GM23338 (cell line): Measurements from ENCODE around the gene SACM1L. TPM values are rescaled to one million over a fixed set of nuclear protein-coding genes. Genes with fewer than 3 reads are reported as not detected.

Experiments used
- ATAC-seq: fragments of 200-7000 bp; cut with Tn5 transposase; 3 replicates; pipeline ENCODE4 v1.9.1; 2020
- DNase-seq: peaks from one replicate; pipeline ENCODE4 v3.0.0-alpha.2; 2015; ENCODE audit warnings: low spot score
- H2AFZ ChIP-seq: fragments of 200-600 bp; sonication (generic); 2 replicates; pipeline ENCODE4 v1.8.0; 2016; ENCODE audit warnings: antibody characterized with exemption, mild to moderate bottlenecking, moderate library complexity
- H3F3A ChIP-seq: fragments of 200-600 bp; sonication (generic); replicated peaks from 2 replicates; pipeline ENCODE4 v1.8.0; 2017; ENCODE audit warnings: antibody characterized with exemption, mixed run types, low read depth
- H3K27ac ChIP-seq: fragments of 200-600 bp; sonication (generic); 2 replicates; pipeline ENCODE4 v1.6.1; 2016; ENCODE audit warnings: low read depth
- H3K27me3 ChIP-seq: fragments of 200-600 bp; sonication (generic); 2 replicates; pipeline ENCODE4 v1.8.0; 2016; ENCODE audit warnings: mild to moderate bottlenecking, mixed run types, moderate library complexity; ENCODE audit not compliant: insufficient read depth
- H3K36me3 ChIP-seq: fragments of 200-600 bp; sonication (generic); 2 replicates; pipeline ENCODE4 v1.8.0; 2016; ENCODE audit warnings: mild to moderate bottlenecking; ENCODE audit not compliant: insufficient read depth
- H3K4me1 ChIP-seq: fragments of 200-600 bp; sonication (generic); 2 replicates; pipeline ENCODE4 v1.8.0; 2016; ENCODE audit warnings: mild to moderate bottlenecking, moderate library complexity; ENCODE audit not compliant: insufficient read depth
- H3K4me2 ChIP-seq: fragments of 200-600 bp; sonication (generic); 2 replicates; pipeline ENCODE4 v1.7.1; 2017; ENCODE audit warnings: mixed run types
- H3K4me3 ChIP-seq: fragments of 200-600 bp; sonication (generic); 2 replicates; pipeline ENCODE4 v1.6.1; 2016; ENCODE audit warnings: mixed run types
- H3K79me2 ChIP-seq: fragments of 200-600 bp; sonication (generic); replicated peaks from 2 replicates; pipeline ENCODE4 v1.8.0; 2017; ENCODE audit warnings: mild to moderate bottlenecking; ENCODE audit not compliant: insufficient read depth
- H3K9me2 ChIP-seq: fragments of 200-600 bp; sonication (generic); 2 replicates; pipeline ENCODE4 v1.8.0; 2017; ENCODE audit not compliant: insufficient read depth
- H4K20me1 ChIP-seq: fragments of 200-600 bp; sonication (generic); replicated peaks from 2 replicates; pipeline ENCODE4 v1.8.0; 2017; ENCODE audit warnings: mild to moderate bottlenecking; ENCODE audit not compliant: insufficient read depth
- H3K27ac Mint-ChIP-seq: 2 replicates; pipeline ENCODE4 v1.8.0; 2020; ENCODE audit warnings: inconsistent platforms, mild to moderate bottlenecking, moderate library complexity, mixed read lengths
- H3K27me3 Mint-ChIP-seq: 3 replicates; pipeline ENCODE4 v1.8.0; 2022; ENCODE audit warnings: low read depth, mild to moderate bottlenecking, moderate library complexity, mixed read lengths, inconsistent platforms; ENCODE audit not compliant: insufficient read depth, poor library complexity
- H3K36me3 Mint-ChIP-seq: 3 replicates; pipeline ENCODE4 v1.8.0; 2021; ENCODE audit warnings: low read depth, mild to moderate bottlenecking, inconsistent platforms, moderate library complexity, mixed read lengths
- H3K4me1 Mint-ChIP-seq: 3 replicates; pipeline ENCODE4 v1.8.0; 2020; ENCODE audit warnings: mild to moderate bottlenecking, inconsistent platforms, mixed read lengths
- H3K4me3 Mint-ChIP-seq: 3 replicates; pipeline ENCODE4 v1.8.0; 2021; ENCODE audit warnings: moderate library complexity, mild to moderate bottlenecking, inconsistent platforms, mixed read lengths
- H3K9me3 Mint-ChIP-seq: 3 replicates; pipeline ENCODE4 v1.8.0; 2020; ENCODE audit warnings: moderate library complexity, mild to moderate bottlenecking, inconsistent platforms, mixed read lengths
- EZH2 ChIP-seq: fragments of 200-600 bp; sonication (generic); IDR thresholded peaks from one replicate; pipeline ENCODE4 v1.8.0; 2017; ENCODE audit warnings: antibody characterized with exemption, mild to moderate bottlenecking, low read depth; ENCODE audit not compliant: unreplicated experiment
- EZH2phosphoT487 ChIP-seq: fragments of 200-600 bp; sonication (generic); IDR thresholded peaks from one replicate; pipeline ENCODE4 v1.8.1; 2018; ENCODE audit warnings: antibody characterized with exemption; ENCODE audit not compliant: unreplicated experiment
- JUNB ChIP-seq: IDR thresholded peaks from one replicate; pipeline ENCODE4 v1.6.1; 2016; ENCODE audit warnings: antibody characterized with exemption; ENCODE audit not compliant: unreplicated experiment
- NANOG ChIP-seq: IDR thresholded peaks from 2 replicates; pipeline ENCODE4 v1.6.1; 2016; ENCODE audit warnings: antibody characterized with exemption, borderline replicate concordance
- ZNF462 ChIP-seq: fragments of 250-450 bp; sonication (Bioruptor Pico); IDR thresholded peaks from 2 replicates; pipeline ENCODE4 v1.5.0; 2020; ENCODE audit warnings: mild to moderate bottlenecking, moderate library complexity
- polyA plus RNA-seq: library from polyadenylated mRNA; unstranded; fragments of >200 nt; fragmentation: Nextera tagmentation; extraction: Ambion mirVana; gene quantifications from 2 replicates; pipeline ENCODE4 v1.2.1, GENCODE V29; 2016
- total RNA-seq: library from RNA; depleted of rRNA; stranded (reverse); fragments of >200 nt; shearing (Covaris generic); gene quantifications from 2 replicates; pipeline ENCODE4 v1.2.3, GENCODE V29; 2014
- TF ChIP-seq, protein P1 (sequence below): IDR thresholded peaks from 2 replicates; pipeline ENCODE4 v1.6.1; 2016; ENCODE audit warnings: antibody characterized with exemption
- TF ChIP-seq, protein P2 (sequence below), 2 experiments: fragments of 200-600 bp in 1 of 2; sonication (generic) in 1 of 2; conservative IDR thresholded peaks; 2 replicates each; pipeline versions ENCODE4 v1.5.1 to v1.6.1; 2016 to 2017; ENCODE audit warnings: antibody characterized with exemption in 2 of 2, low read depth in 2 of 2, mild to moderate bottlenecking in 2 of 2, moderate library complexity in 1 of 2

The SACM1L gene
- total and polyA plus RNA-seq, 2 experiments from 2014 or later: 43.5 to 97.8 TPM

DNA sequence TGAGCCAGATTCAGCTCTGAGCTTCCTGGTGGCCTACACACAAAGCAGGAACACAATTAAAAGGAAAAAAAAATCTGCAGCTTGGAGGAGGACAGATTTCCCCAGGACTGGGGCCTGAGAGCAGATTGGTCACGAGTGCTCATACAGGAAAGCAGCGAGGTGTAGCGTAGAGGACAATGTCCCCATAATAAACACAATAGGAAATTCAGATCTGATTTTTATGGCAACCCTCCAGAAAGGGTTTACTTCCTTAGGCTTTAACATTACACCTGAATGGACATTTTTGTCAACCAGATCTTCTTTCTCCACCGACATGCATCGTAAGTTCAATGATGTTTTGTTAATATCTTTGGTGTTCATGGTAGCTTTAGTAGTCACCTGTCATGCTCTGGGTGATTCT is 83.9 kb downstream of the SACM1L start (continued):
- TF ChIP-seq, protein P1, sequence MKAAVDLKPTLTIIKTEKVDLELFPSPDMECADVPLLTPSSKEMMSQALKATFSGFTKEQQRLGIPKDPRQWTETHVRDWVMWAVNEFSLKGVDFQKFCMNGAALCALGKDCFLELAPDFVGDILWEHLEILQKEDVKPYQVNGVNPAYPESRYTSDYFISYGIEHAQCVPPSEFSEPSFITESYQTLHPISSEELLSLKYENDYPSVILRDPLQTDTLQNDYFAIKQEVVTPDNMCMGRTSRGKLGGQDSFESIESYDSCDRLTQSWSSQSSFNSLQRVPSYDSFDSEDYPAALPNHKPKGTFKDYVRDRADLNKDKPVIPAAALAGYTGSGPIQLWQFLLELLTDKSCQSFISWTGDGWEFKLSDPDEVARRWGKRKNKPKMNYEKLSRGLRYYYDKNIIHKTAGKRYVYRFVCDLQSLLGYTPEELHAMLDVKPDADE: no peak

- Mint-ChIP-seq H3K4me3 (no peak overlapping the region), H3K4me1 (peaks cover 6% of the 10 kb centered on the region), H3K27ac (no peak overlapping the region), H3K27me3 (peaks cover 8% of the 10 kb centered on the region), H3K36me3 (no peaks in the 10 kb centered on the region), H3K9me3 (no peaks in the 10 kb centered on the region)
- ATAC-seq: no peak
- no peak for TF ChIP-seq NANOG
- TF ChIP-seq EZH2phosphoT487: no peak
- TF ChIP-seq, protein P2, sequence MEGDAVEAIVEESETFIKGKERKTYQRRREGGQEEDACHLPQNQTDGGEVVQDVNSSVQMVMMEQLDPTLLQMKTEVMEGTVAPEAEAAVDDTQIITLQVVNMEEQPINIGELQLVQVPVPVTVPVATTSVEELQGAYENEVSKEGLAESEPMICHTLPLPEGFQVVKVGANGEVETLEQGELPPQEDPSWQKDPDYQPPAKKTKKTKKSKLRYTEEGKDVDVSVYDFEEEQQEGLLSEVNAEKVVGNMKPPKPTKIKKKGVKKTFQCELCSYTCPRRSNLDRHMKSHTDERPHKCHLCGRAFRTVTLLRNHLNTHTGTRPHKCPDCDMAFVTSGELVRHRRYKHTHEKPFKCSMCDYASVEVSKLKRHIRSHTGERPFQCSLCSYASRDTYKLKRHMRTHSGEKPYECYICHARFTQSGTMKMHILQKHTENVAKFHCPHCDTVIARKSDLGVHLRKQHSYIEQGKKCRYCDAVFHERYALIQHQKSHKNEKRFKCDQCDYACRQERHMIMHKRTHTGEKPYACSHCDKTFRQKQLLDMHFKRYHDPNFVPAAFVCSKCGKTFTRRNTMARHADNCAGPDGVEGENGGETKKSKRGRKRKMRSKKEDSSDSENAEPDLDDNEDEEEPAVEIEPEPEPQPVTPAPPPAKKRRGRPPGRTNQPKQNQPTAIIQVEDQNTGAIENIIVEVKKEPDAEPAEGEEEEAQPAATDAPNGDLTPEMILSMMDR (conservative IDR thresholded peaks at IDR 0.05; ENCODE audit: low read depth in 2 of 2): no peak
- TF ChIP-seq ZNF462 (CRISPR knock-in tag): no peak
- TF ChIP-seq EZH2: no peak
- TF ChIP-seq JUNB: no peak
- no peaks in the 10 kb centered on the region for H4K20me1 ChIP-seq
- H3K27ac ChIP-seq: no peak overlapping the region
- H3K4me1 ChIP-seq: peaks cover 6% of the 10 kb centered on the region
- no peaks in the 10 kb centered on the region for H3K36me3 ChIP-seq
- no peak overlapping the region for H3K4me3 ChIP-seq
- H3K9me2 ChIP-seq: 0 out of 2 replicates have a peak, but pooled peaks cover 8% of the 10 kb centered on the region
- H3F3A ChIP-seq: no peaks in the 10 kb centered on the region
- no peak overlapping the region for H3K4me2 ChIP-seq
- H3K27me3 ChIP-seq: no peaks in the 10 kb centered on the region
- H3K79me2 ChIP-seq: no peaks in the 10 kb centered on the region
- H2AFZ ChIP-seq: no peak overlapping the region
- DNase-seq: no peak
Measured at GRCh38 chr3:45773714-45774449, 84.7 kb downstream of the SACM1L start.
